IPS DF 6.9 (cell line): ENCODE results near the gene SKAP1.

Source experiments
- DNase-seq: peaks from one replicate; pipeline ENCODE4 v3.0.0-alpha.2; 2013; ENCODE audit warnings: low read depth, low spot score
- H3K27ac ChIP-seq: one replicate; pipeline ENCODE4 v1.5.1; 2013; ENCODE audit warnings: low read length, control low read depth
- H3K27me3 ChIP-seq: 2 replicates; pipeline ENCODE4 v1.6.1; 2013; ENCODE audit warnings: mild to moderate bottlenecking, low read length; ENCODE audit not compliant: control insufficient read depth, insufficient read depth
- H3K36me3 ChIP-seq: 2 replicates; pipeline ENCODE4 v1.6.1; 2013; ENCODE audit warnings: low read length; ENCODE audit not compliant: control insufficient read depth, insufficient read depth
- H3K4me1 ChIP-seq: 2 replicates; pipeline ENCODE4 v1.6.1; 2013; ENCODE audit warnings: low read length; ENCODE audit not compliant: control insufficient read depth, insufficient read depth
- H3K4me3 ChIP-seq: 2 replicates; pipeline ENCODE4 v1.5.1; 2013; ENCODE audit warnings: mild to moderate bottlenecking, low read length
- H3K9me3 ChIP-seq: 2 replicates; pipeline ENCODE4 v1.6.1; 2013; ENCODE audit warnings: low read length, inconsistent platforms; ENCODE audit not compliant: control insufficient read depth, insufficient read depth
- WGBS: extraction: QIAGEN DNeasy Blood & Tissue Kit; methylation state at CpG from one replicate; pipeline ENCODE4 v1.1.7; 2013; ENCODE audit warnings: mixed read lengths, missing lambda C conversion rate; ENCODE audit not compliant: insufficient read length, insufficient coverage; 5-methylcytosine and 5-hydroxymethylcytosine counted together

Gene SKAP1

GRCh38 chr17:48307255-48307654 is 122.8 kb downstream of the SKAP1 start:
- no peaks in the 10 kb centered on the region for H3K36me3 ChIP-seq
- no peak overlapping the region for H3K27ac ChIP-seq
- no peaks in the 10 kb centered on the region for H3K9me3 ChIP-seq
- DNase-seq = no peak
- 0 out of 2 replicates have a peak, but pooled peaks cover 1% of the 10 kb centered on the region for H3K4me1 ChIP-seq
- H3K4me3 ChIP-seq = no peak overlapping the region
- H3K27me3 ChIP-seq = no peaks in the 10 kb centered on the region
- no CpG with 5 or more reads among the region's 4 CpGs for WGBS

GRCh38 chr17:48301002-48301401 is 129.0 kb downstream of the SKAP1 start:
- no peaks in the 10 kb centered on the region for H3K27me3 ChIP-seq
- no peaks in the 10 kb centered on the region for H3K36me3 ChIP-seq
- H3K9me3 ChIP-seq = no peaks in the 10 kb centered on the region
- no peak for DNase-seq
- H3K4me3 ChIP-seq = no peak overlapping the region
- no peaks in the 10 kb centered on the region for H3K4me1 ChIP-seq
- H3K27ac ChIP-seq = no peak overlapping the region

- Histone ChIP-seq H3K36me3 (no peaks in the 10 kb centered on the region), H3K9me3 (no peaks in the 10 kb centered on the region), H3K27me3 (no peaks in the 10 kb centered on the region), H3K4me1 (no peaks in the 10 kb centered on the region), H3K4me3 (no peak overlapping the region), H3K27ac (no peak overlapping the region)
- no CpG with 5 or more reads among the region's 1 CpG for WGBS
- no peak for DNase-seq
These were observed 130.3 kb downstream of the SKAP1 start for GRCh38 chr17:48299760-48300159.

GRCh38 chr17:48297825-48298224 is 132.2 kb downstream of the SKAP1 start:
- H3K36me3 ChIP-seq = no peaks in the 10 kb centered on the region
- no peaks in the 10 kb centered on the region for H3K27me3 ChIP-seq
- no peak overlapping the region for H3K27ac ChIP-seq
- no peaks in the 10 kb centered on the region for H3K4me1 ChIP-seq
- DNase-seq = no peak
- no peaks in the 10 kb centered on the region for H3K9me3 ChIP-seq
- no peak overlapping the region for H3K4me3 ChIP-seq
- no CpG with 5 or more reads among the region's 4 CpGs for WGBS

- Histone ChIP-seq H3K27me3 (no peaks in the 10 kb centered on the region), H3K4me1 (no peaks in the 10 kb centered on the region)
- WGBS = no CpG with 5 or more reads among the region's 2 CpGs
These were observed 133.6 kb downstream of the SKAP1 start for GRCh38 chr17:48296453-48296852.

GRCh38 chr17:48295362-48296288 is 134.4 kb downstream of the SKAP1 start:
- Histone ChIP-seq H3K4me3 (no peak overlapping the region), H3K27ac (no peak overlapping the region), H3K4me1 (no peaks in the 10 kb centered on the region), H3K36me3 (no peaks in the 10 kb centered on the region), H3K9me3 (no peaks in the 10 kb centered on the region), H3K27me3 (no peaks in the 10 kb centered on the region)
- DNase-seq = no peak
- no CpG with 5 or more reads among the region's 7 CpGs for WGBS

More at GRCh38 chr17:48296453-48296852, 133.6 kb downstream of the SKAP1 start:
- Histone ChIP-seq H3K9me3 (no peaks in the 10 kb centered on the region), H3K36me3 (no peaks in the 10 kb centered on the region), H3K27ac (no peak overlapping the region), H3K4me3 (no peak overlapping the region)
- no peak for DNase-seq

GRCh38 chr17:48294806-48295361 is 135.1 kb downstream of the SKAP1 start:
- H3K27me3 ChIP-seq = no peaks in the 10 kb centered on the region
- no peaks in the 10 kb centered on the region for H3K4me1 ChIP-seq
- DNase-seq = no peak
- H3K9me3 ChIP-seq = no peaks in the 10 kb centered on the region
- no peak overlapping the region for H3K27ac ChIP-seq
- no CpG with 5 or more reads among the region's 3 CpGs for WGBS
- no peaks in the 10 kb centered on the region for H3K36me3 ChIP-seq
- H3K4me3 ChIP-seq = no peak overlapping the region

GRCh38 chr17:48294020-48294805 is 135.8 kb downstream of the SKAP1 start:
- WGBS = no CpG with 5 or more reads among the region's 12 CpGs
- Histone ChIP-seq H3K9me3 (no peaks in the 10 kb centered on the region), H3K4me1 (no peaks in the 10 kb centered on the region), H3K27me3 (no peaks in the 10 kb centered on the region), H3K36me3 (no peaks in the 10 kb centered on the region), H3K27ac (no peak overlapping the region), H3K4me3 (no peak overlapping the region)
- no peak for DNase-seq

GRCh38 chr17:48293319-48294019 is 136.5 kb downstream of the SKAP1 start:
- H3K27ac ChIP-seq = no peak overlapping the region

GRCh38 chr17:48290378-48290777 is 139.6 kb downstream of the SKAP1 start:
- H3K4me1 ChIP-seq = no peaks in the 10 kb centered on the region
- WGBS = no CpG with 5 or more reads among the region's 2 CpGs
- DNase-seq = no peak
- H3K27ac ChIP-seq = no peak overlapping the region
- H3K9me3 ChIP-seq = no peaks in the 10 kb centered on the region
- no peaks in the 10 kb centered on the region for H3K27me3 ChIP-seq
- H3K4me3 ChIP-seq = no peak overlapping the region
- H3K36me3 ChIP-seq = no peaks in the 10 kb centered on the region

More at GRCh38 chr17:48293319-48294019, 136.5 kb downstream of the SKAP1 start:
- WGBS = no CpG with 5 or more reads among the region's 9 CpGs
- H3K4me3 ChIP-seq = no peak overlapping the region
- DNase-seq = no peak
- no peaks in the 10 kb centered on the region for H3K9me3 ChIP-seq
- H3K4me1 ChIP-seq = no peaks in the 10 kb centered on the region
- H3K27me3 ChIP-seq = no peaks in the 10 kb centered on the region
- no peaks in the 10 kb centered on the region for H3K36me3 ChIP-seq
